Measurements from ENCODE around the gene PRIMA1.
"Not testable (repeated sequence)": the region's sequence is repeated elsewhere in the genome, so short reads cannot be mapped to it uniquely, and the experiment has no call there.

PRIMA1 gene

GRCh38 chr14:93788293-93788542, at the start of gene PRIMA1:
TSS of gene PRIMA1 (minus strand) at chr14:93788485. CDS start at chr14:93787718, 767 bp downstream.
- in situ Hi-C loops (cut with HindIII; ENCODE audit: low sequenced_read_pairs): no loop called here

- in situ Hi-C loops (cut with HindIII; ENCODE audit: low sequenced_read_pairs): no loop called here
Observed at GRCh38 chr14:93834699-93835371, 46.5 kb upstream of the PRIMA1 start.

GRCh38 chr14:93832665-93833064, 44.4 kb upstream of the PRIMA1 start:
- in situ Hi-C loops (cut with HindIII; ENCODE audit: low sequenced_read_pairs): no loop called here

GRCh38 chr14:93832081-93832480, 43.8 kb upstream of the PRIMA1 start:
- in situ Hi-C loops (cut with HindIII; ENCODE audit: low sequenced_read_pairs): no loop called here

GRCh38 chr14:93830753-93831461, 42.6 kb upstream of the PRIMA1 start:
- in situ Hi-C loops (cut with HindIII; ENCODE audit: low sequenced_read_pairs): no loop called here

GRCh38 chr14:93829839-93830481, 41.7 kb upstream of the PRIMA1 start:
- in situ Hi-C loops (cut with HindIII; ENCODE audit: low sequenced_read_pairs): no loop called here

- in situ Hi-C loops (cut with HindIII; ENCODE audit: low sequenced_read_pairs): no loop called here
Observed at GRCh38 chr14:93825235-93825553, 36.9 kb upstream of the PRIMA1 start.

GRCh38 chr14:93824518-93825234, 36.4 kb upstream of the PRIMA1 start:
- in situ Hi-C loops (cut with HindIII; ENCODE audit: low sequenced_read_pairs): no loop called here

- in situ Hi-C loops (cut with HindIII; ENCODE audit: low sequenced_read_pairs): no loop called here
Observed at GRCh38 chr14:93824076-93824475, 35.8 kb upstream of the PRIMA1 start.

- in situ Hi-C loops (cut with HindIII; ENCODE audit: low sequenced_read_pairs): no loop called here
Observed at GRCh38 chr14:93821051-93821450, 32.8 kb upstream of the PRIMA1 start.

- in situ Hi-C loops (cut with HindIII; ENCODE audit: low sequenced_read_pairs): no loop called here
Observed at GRCh38 chr14:93818857-93819256, 30.6 kb upstream of the PRIMA1 start.

GRCh38 chr14:93811676-93812075, 23.4 kb upstream of the PRIMA1 start:
- in situ Hi-C loops (cut with HindIII; ENCODE audit: low sequenced_read_pairs): no loop called here

- in situ Hi-C loops (cut with HindIII; ENCODE audit: low sequenced_read_pairs): no loop called here
Observed at GRCh38 chr14:93811020-93811419, 22.7 kb upstream of the PRIMA1 start.

GRCh38 chr14:93809491-93810420, 21.5 kb upstream of the PRIMA1 start:
- in situ Hi-C loops (cut with HindIII; ENCODE audit: low sequenced_read_pairs): not testable (repeated sequence)

GRCh38 chr14:93804654-93805053, 16.4 kb upstream of the PRIMA1 start:
- in situ Hi-C loops (cut with HindIII; ENCODE audit: low sequenced_read_pairs): no loop called here

GRCh38 chr14:93803408-93804318, 15.4 kb upstream of the PRIMA1 start:
- in situ Hi-C loops (cut with HindIII; ENCODE audit: low sequenced_read_pairs): no loop called here

- in situ Hi-C loops (cut with HindIII; ENCODE audit: low sequenced_read_pairs): no loop called here
Observed at GRCh38 chr14:93799989-93800921, 12.0 kb upstream of the PRIMA1 start.

- in situ Hi-C loops (cut with HindIII; ENCODE audit: low sequenced_read_pairs): no loop called here
Observed at GRCh38 chr14:93799617-93799988, 11.3 kb upstream of the PRIMA1 start.

- in situ Hi-C loops (cut with HindIII; ENCODE audit: low sequenced_read_pairs): no loop called here
Observed at GRCh38 chr14:93797536-93797935, 9.3 kb upstream of the PRIMA1 start.
